Parathyroid adenoma (tissue), 2 donors: ENCODE results near the gene VASP.

Source experiments
- H2AFZ ChIP-seq: fragments of 300-600 bp; sonication (generic); one replicate; pipeline ENCODE4 v1.7.0; 2017; ENCODE audit warnings: antibody characterized with exemption, mild to moderate bottlenecking
- H3K27ac ChIP-seq: fragments of 300-600 bp; sonication (generic); one replicate; pipeline ENCODE4 v1.7.0; 2017
- H3K27me3 ChIP-seq: fragments of 300-600 bp; sonication (generic); one replicate; pipeline ENCODE4 v1.7.0; 2017; ENCODE audit warnings: low read length; ENCODE audit not compliant: control insufficient read depth, insufficient read depth
- H3K36me3 ChIP-seq: fragments of 300-600 bp; sonication (generic); one replicate; pipeline ENCODE4 v1.7.0; 2017; ENCODE audit warnings: low read length; ENCODE audit not compliant: control insufficient read depth, insufficient read depth
- H3K4me1 ChIP-seq: fragments of 300-600 bp; sonication (generic); one replicate; pipeline ENCODE4 v1.7.0; 2017; ENCODE audit warnings: control low read depth
- H3K4me2 ChIP-seq: fragments of 300-600 bp; sonication (generic); one replicate; pipeline ENCODE4 v1.7.0; 2017; ENCODE audit warnings: low read length
- H3K4me3 ChIP-seq: fragments of 300-600 bp; sonication (generic); one replicate; pipeline ENCODE4 v1.7.0; 2017; ENCODE audit warnings: low read depth, low read length
- H3K79me2 ChIP-seq: fragments of 300-600 bp; sonication (generic); one replicate; pipeline ENCODE4 v1.7.0; 2017; ENCODE audit warnings: control low read depth
- H3K9ac ChIP-seq: fragments of 300-600 bp; sonication (generic); one replicate; pipeline ENCODE4 v1.7.0; 2017; ENCODE audit warnings: mild to moderate bottlenecking
- H3K9me3 ChIP-seq: fragments of 300-600 bp; sonication (generic); one replicate; pipeline ENCODE4 v1.7.0; 2017; ENCODE audit warnings: low read length; ENCODE audit not compliant: control insufficient read depth
- TF ChIP-seq, protein P1 (sequence below): fragments of 300-600 bp; sonication (generic); IDR thresholded peaks from one replicate; pipeline ENCODE4 v1.7.0; 2017; ENCODE audit warnings: antibody characterized with exemption, mild to moderate bottlenecking
- donor health status: primary hyperparathyroidism.

VASP gene

DNA sequence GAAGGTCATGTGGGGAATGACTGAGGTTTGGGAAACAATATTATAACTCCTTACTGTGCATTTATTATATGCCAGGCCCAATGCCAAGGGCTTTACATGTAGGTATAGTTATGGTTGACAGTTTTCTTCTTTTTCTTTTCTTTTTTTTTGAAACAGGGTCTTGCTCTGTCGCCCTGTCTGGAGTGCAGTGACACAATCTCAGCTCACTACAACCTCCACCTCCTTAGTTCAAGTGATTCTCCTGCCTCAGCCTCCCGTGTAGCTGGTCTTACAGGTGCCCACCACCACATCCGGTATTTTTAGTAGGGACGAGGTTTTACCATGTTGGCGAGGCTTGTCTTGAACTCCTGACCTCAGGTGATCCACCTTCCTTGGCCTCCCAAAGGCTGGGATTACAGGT, 24.2 kb upstream of the VASP start:
- no peak overlapping the region for H2AFZ ChIP-seq
- no peak overlapping the region for H3K9ac ChIP-seq
- TF ChIP-seq, protein P1, sequence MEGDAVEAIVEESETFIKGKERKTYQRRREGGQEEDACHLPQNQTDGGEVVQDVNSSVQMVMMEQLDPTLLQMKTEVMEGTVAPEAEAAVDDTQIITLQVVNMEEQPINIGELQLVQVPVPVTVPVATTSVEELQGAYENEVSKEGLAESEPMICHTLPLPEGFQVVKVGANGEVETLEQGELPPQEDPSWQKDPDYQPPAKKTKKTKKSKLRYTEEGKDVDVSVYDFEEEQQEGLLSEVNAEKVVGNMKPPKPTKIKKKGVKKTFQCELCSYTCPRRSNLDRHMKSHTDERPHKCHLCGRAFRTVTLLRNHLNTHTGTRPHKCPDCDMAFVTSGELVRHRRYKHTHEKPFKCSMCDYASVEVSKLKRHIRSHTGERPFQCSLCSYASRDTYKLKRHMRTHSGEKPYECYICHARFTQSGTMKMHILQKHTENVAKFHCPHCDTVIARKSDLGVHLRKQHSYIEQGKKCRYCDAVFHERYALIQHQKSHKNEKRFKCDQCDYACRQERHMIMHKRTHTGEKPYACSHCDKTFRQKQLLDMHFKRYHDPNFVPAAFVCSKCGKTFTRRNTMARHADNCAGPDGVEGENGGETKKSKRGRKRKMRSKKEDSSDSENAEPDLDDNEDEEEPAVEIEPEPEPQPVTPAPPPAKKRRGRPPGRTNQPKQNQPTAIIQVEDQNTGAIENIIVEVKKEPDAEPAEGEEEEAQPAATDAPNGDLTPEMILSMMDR: no peak
- H3K36me3 ChIP-seq: no peaks in the 10 kb centered on the region
- no peaks in the 10 kb centered on the region for H3K27me3 ChIP-seq
- H3K4me1 ChIP-seq: peaks cover 5% of the 10 kb centered on the region
- no peak overlapping the region for H3K4me3 ChIP-seq
- H3K4me2 ChIP-seq: no peak overlapping the region
- no peak overlapping the region for H3K27ac ChIP-seq
- no peaks in the 10 kb centered on the region for H3K79me2 ChIP-seq
- no peaks in the 10 kb centered on the region for H3K9me3 ChIP-seq

DNA sequence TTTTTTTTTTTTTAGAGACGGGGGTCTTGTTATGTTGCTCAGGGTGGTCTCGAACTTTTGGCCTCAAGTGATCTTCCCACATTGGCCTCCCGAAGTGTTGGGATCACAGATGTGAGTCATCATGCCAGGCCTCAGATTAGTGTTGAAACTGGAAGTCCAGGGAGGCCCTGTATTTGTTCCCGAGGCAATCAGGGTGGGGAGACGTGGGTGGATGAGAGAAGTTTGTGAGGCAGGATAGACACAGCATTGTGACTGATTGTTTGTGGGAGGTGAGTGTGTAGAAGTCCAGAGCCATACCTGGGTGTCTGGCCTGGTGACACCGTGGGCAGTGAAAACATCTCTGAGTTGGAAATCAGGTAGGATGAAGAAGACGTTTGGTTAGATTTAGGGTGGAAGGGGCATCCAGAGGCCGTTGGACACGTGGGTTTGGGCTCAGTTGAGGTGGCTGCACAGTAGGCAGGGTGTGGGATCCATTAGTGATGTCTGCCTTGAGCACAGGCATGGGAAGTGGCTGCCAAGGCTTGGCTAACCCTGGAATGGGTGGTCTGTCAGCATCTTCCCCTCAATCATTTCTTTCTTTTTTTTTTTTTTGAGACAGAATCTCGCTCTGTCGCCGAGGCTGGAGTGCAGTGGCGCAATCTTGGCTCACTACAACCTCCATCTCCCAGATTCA, 22.9 kb upstream of the VASP start:
- Histone ChIP-seq H3K27me3 (no peaks in the 10 kb centered on the region), H3K9ac (no peak overlapping the region), H3K4me3 (no peak overlapping the region), H3K27ac (no peak overlapping the region), H3K79me2 (no peaks in the 10 kb centered on the region), H2AFZ (peak overlapping the region; percentile 97), H3K36me3 (no peaks in the 10 kb centered on the region), H3K4me2 (no peak overlapping the region), H3K4me1 (peaks cover 3% of the 10 kb centered on the region), H3K9me3 (no peaks in the 10 kb centered on the region)
- TF ChIP-seq, protein P1: no peak

DNA sequence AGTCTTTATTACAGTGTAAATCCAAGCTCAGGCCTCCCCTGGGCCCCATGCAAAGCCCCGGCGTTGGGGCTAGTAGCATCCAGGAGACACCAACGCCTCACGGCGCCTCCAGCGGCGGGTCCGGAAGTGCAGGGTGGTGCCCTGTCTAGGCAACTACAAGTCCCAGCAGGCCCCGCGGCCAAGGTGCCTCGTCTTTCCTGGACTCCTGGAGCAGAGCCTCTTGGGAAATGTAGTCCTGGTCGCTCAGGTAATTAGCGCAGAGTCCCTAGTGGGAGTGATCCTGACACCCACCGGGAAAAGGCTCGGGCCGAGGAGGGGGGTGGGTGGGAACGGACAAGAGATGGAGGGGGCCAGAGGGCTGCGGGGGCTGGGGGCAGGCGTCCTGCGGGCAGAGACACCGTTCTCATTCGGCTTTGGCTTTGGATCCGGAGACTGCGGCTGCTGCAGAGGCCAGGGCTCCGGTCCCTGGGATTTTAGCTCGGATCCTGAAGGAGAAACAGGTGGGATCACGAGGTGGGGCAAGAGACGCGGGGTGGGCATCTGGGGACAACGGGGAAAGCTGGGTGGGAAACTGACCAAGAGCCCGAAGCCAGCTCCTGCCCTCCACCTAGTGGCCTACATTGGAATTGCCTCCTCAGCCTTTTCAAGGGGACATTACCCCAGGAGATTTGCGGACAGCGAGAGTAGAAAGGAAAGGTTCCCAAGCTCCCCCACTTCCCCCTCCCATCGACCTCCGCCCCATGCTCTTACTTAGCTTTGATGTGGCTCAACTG, 21.8 kb upstream of the VASP start:
- no peaks in the 10 kb centered on the region for H3K36me3 ChIP-seq
- no peaks in the 10 kb centered on the region for H3K9me3 ChIP-seq
- H2AFZ ChIP-seq: peak overlapping the region; percentile 97
- H3K27me3 ChIP-seq: no peaks in the 10 kb centered on the region
- TF ChIP-seq, protein P1: peak; percentile 74
- peaks cover 3% of the 10 kb centered on the region for H3K4me1 ChIP-seq
- H3K79me2 ChIP-seq: no peaks in the 10 kb centered on the region
- peak overlapping the region; percentile 96 for H3K4me2 ChIP-seq
- H3K4me3 ChIP-seq: peak overlapping the region; percentile 80
- peak overlapping the region; percentile 86 for H3K27ac ChIP-seq
- no peak overlapping the region for H3K9ac ChIP-seq

DNA sequence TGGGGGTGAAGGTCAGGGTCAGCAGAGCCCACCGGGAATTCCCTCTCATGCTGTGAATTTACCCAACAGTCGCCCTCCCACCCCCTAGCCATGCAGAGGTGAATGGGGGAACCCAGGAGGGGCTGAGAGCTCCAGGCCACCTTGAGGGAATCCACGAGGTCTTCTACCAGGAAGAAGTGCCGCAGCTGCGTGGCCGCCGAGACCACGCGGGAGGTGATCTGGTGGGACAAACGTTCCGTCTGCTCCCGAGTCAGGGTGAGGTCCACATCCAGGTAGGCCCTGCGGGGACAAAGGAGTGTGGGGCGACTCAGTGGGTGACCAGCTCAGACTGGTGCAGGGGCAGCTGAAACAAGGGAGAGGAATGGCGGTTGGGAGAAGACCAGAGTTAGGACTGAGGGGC, 18.6 kb upstream of the VASP start:
- Histone ChIP-seq H3K9ac (no peak overlapping the region), H3K4me1 (peaks cover 6% of the 10 kb centered on the region), H3K36me3 (no peaks in the 10 kb centered on the region), H2AFZ (no peak overlapping the region), H3K4me3 (no peak overlapping the region), H3K4me2 (no peak overlapping the region), H3K27ac (no peak overlapping the region), H3K9me3 (no peaks in the 10 kb centered on the region), H3K27me3 (no peaks in the 10 kb centered on the region), H3K79me2 (no peaks in the 10 kb centered on the region)
- TF ChIP-seq, protein P1: no peak
